ENCODE results near the gene SLC5A12. TPM values are rescaled to one million over a fixed set of nuclear protein-coding genes. Genes with fewer than 3 reads are reported as not detected.
"Not testable (repeated sequence)": the region's sequence is repeated elsewhere in the genome, so short reads cannot be mapped to it uniquely, and the experiment has no call there.

Gene SLC5A12
- total RNA-seq, 1 experiment from 2014 or later, result not detected

GRCh38 chr11:26655287-26655686 is 66.6 kb downstream of the SLC5A12 start:
- DNase-seq (ENCODE audit: low spot score), result no peak

DNA sequence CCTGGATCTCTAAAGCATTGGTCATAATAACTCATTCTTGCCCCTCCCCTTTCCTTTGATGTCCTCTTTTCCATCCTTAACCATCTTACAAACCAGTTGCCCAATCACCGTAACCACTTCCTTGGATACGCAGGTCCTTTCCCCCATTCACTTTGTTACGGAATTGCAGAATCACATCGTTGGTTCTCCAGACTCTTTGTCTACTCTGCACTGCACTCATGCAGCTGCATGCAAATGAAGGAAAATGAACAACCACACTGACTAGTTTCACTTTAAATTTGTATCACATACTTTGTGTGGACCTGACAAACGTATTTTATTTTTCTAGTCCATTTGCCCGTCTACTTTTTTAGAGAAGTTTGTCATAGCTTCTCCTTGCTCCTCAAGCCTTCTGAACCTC is 69.9 kb downstream of the SLC5A12 start:
- DNase-seq (ENCODE audit: low spot score), result no peak

- peak; percentile 63 for DNase-seq (ENCODE audit: low spot score)
These were observed 72.0 kb downstream of the SLC5A12 start for GRCh38 chr11:26649884-26650283.

DNA sequence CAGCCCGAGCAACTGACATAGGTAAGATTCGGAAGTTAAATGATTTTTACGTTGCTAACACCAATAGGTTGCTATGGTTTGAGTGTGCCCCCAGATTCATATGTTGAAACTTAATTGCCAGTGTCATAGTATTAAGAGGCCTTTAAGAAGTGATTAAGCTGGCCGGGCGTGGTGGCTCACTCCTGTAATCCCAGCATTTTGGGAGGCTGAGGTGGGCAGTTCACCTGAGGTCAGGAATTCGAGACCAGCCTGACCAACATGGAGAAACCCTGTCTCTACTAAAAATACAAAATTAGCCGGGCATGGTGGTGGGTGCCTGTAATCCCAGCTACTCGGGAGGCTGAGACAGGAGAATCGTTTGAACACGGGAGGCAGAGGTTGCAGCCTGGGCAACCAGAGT is 78.5 kb downstream of the SLC5A12 start:
- not testable (repeated sequence) for DNase-seq (ENCODE audit: low spot score)

GRCh38 chr11:26632691-26633159 is 89.1 kb downstream of the SLC5A12 start:
- no peak for DNase-seq (ENCODE audit: low spot score)

GRCh38 chr11:26626346-26626745 is 95.5 kb downstream of the SLC5A12 start:
- DNase-seq (ENCODE audit: low spot score), result no peak

- no peak for DNase-seq (ENCODE audit: low spot score)
These were observed 98.7 kb downstream of the SLC5A12 start for GRCh38 chr11:26623076-26623659.

- DNase-seq (ENCODE audit: low spot score), result no peak
These were observed 99.7 kb downstream of the SLC5A12 start for GRCh38 chr11:26622181-26622580.

DNA sequence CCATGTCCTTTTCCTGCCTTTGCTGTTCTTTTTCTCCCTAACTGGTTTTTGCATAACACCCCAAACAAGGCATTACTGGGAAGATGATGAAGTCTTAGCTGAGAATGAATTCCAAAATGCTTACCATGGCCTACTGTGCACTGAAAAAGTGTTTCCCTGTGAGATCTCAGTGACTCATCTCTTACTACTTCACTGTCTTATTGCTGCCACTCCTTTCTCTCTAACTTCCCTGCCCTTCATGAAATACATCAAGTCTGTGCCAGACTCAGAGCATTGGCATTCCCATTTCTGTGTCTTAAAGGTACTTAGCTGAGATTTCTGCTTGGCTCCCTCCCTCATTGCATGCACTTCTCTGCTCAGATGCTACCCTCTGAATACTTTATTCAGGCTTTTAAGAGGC is 100.7 kb downstream of the SLC5A12 start:
- DNase-seq (ENCODE audit: low spot score), result peak; percentile 20

GRCh38 chr11:26620282-26621045 is 101.4 kb downstream of the SLC5A12 start:
- DNase-seq (ENCODE audit: low spot score), result no peak

DNA sequence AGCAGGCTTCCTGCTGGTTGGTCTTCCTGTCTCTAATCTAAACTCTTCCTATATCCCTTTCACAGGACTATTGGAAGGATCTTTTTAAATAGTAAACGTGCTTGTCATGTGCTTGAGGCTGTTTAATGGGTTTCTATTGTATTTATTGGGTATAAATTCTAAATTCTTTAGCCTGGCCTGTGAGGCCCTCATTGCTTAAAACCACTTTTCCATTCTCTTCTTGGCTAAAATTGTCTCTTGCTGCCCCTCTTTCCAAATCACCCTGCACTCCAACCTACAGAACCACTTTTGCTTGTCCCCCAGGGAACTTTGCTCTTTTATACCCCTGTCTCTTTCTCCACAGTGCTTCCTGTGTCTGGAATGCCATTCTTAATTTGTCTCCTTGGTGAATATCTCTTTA is 103.4 kb downstream of the SLC5A12 start:
- DNase-seq (ENCODE audit: low spot score), result no peak

Other genes starting within 250 kb of the SLC5A12 start
- gene MUC15, start 149.8 kb downstream of the SLC5A12 start, total RNA-seq (2014; rRNA removed; shearing (Covaris generic)), result 5.9 and 9.3 TPM in 2 replicates

Data from H4 (cell line).